Activated CD4-positive, alpha-beta T cell treated with anti-CD3 and anti-CD28 coated beads for 4 hours (primary cell): Measurements from ENCODE around the gene WDR5B.
"Not testable (repeated sequence)": the region's sequence is repeated elsewhere in the genome, so short reads cannot be mapped to it uniquely, and the experiment has no call there.

Experiments used
- DNase-seq, 2 donors: peaks; one replicate each; pipeline ENCODE4 v3.0.0-alpha.2; 2020

WDR5B gene

GRCh38 chr3:122415762-122416654 is at the start of gene WDR5B:
TSS of gene WDR5B (minus strand) at chr3:122416062. CDS start at chr3:122415528, 534 bp downstream.
- DNase-seq = peak; percentile 99

- DNase-seq = no peak
Measured at GRCh38 chr3:122464659-122465058, 48.8 kb upstream of the WDR5B start.

GRCh38 chr3:122462406-122462805 is 46.5 kb upstream of the WDR5B start:
- DNase-seq = no peak

GRCh38 chr3:122461806-122462205 is 45.9 kb upstream of the WDR5B start:
- no peak for DNase-seq

- no peak for DNase-seq
Measured at GRCh38 chr3:122458992-122459391, 43.1 kb upstream of the WDR5B start.

GRCh38 chr3:122457706-122458105 is 41.8 kb upstream of the WDR5B start:
- no peak for DNase-seq

GRCh38 chr3:122456074-122456473 is 40.2 kb upstream of the WDR5B start:
- no peak for DNase-seq

GRCh38 chr3:122451371-122451770 is 35.5 kb upstream of the WDR5B start:
- DNase-seq = no peak

GRCh38 chr3:122448218-122448617 is 32.4 kb upstream of the WDR5B start:
- DNase-seq = not testable (repeated sequence)

GRCh38 chr3:122444491-122444887 is 28.6 kb upstream of the WDR5B start:
- not testable (repeated sequence) for DNase-seq

GRCh38 chr3:122443762-122444490 is 28.1 kb upstream of the WDR5B start:
- DNase-seq = not testable (repeated sequence)

GRCh38 chr3:122443090-122443489 is 27.2 kb upstream of the WDR5B start:
- DNase-seq = no peak

- DNase-seq = no peak
Measured at GRCh38 chr3:122435950-122436349, 20.1 kb upstream of the WDR5B start.

GRCh38 chr3:122430371-122430770 is 14.5 kb upstream of the WDR5B start:
- DNase-seq = no peak

- DNase-seq = no peak
Measured at GRCh38 chr3:122427857-122428471, 12.1 kb upstream of the WDR5B start.

- DNase-seq = no peak
Measured at GRCh38 chr3:122421836-122422235, 6.0 kb upstream of the WDR5B start.

GRCh38 chr3:122421101-122421500 is 5.2 kb upstream of the WDR5B start:
- DNase-seq = no peak

GRCh38 chr3:122416966-122417365 is 1.1 kb upstream of the WDR5B start:
- DNase-seq = no peak

GRCh38 chr3:122415104-122415744 is 638 bp downstream of the WDR5B start:
- peak; percentile 23 to 28 for DNase-seq

GRCh38 chr3:122414391-122414790 is 1.5 kb downstream of the WDR5B start:
- DNase-seq = no peak

- no peak for DNase-seq
Measured at GRCh38 chr3:122410639-122411038, 5.2 kb downstream of the WDR5B start.

GRCh38 chr3:122410111-122410510 is 5.8 kb downstream of the WDR5B start:
- DNase-seq = no peak

GRCh38 chr3:122409446-122409845 is 6.4 kb downstream of the WDR5B start:
- DNase-seq = no peak
